ENCODE measurements around the gene ANO8.

DNA sequence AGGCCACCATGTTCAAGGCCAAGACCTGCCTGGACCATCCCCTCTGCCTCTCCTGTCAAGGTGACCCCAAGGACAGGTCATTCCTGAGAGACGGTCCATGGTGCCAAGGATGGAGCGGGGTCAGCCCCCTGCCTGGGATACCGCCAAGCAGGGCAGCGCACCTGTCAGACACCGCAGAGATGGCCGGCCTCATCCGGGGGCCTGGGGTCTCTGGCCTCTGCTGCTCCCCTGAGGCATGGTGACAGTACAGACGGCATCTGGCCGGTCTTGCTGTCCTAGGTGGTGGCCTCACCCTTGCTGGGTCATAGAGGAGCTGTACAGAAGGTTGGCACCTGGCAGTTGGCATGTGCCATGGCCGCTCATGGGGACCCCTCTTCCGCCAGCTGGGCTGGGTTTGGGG is 14.2 kb downstream of the ANO8 start:
- TF ChIP-seq CTCF (conservative IDR thresholded peaks at IDR 0.05 in 1 of 2, IDR thresholded peaks at IDR 0.05 in 1 of 2; ENCODE audit: low read depth in 1 of 2, low read length in 2 of 2) (no peak), EZH2 (IDR thresholded peaks at IDR 0.05; ENCODE audit: low read length, missing control alignments) (no peak)
